OCI-LY1 (cell line): ENCODE measurements around the gene LHFPL5.

Experiments
- H2AFZ ChIP-seq: fragments of 200-600 bp; sonication (generic), shearing (Covaris generic); 2 replicates; pipeline ENCODE4 v1.6.0; 2014; ENCODE audit warnings: antibody characterized with exemption, mild to moderate bottlenecking, low read length
- H3F3A ChIP-seq: fragments of 200-600 bp; sonication (generic), shearing (Covaris generic); 2 replicates; pipeline ENCODE4 v1.6.0; 2014; ENCODE audit warnings: mild to moderate bottlenecking, antibody characterized with exemption, low read length, moderate library complexity; ENCODE audit not compliant: insufficient read depth
- H3K27ac ChIP-seq: fragments of 200-600 bp; sonication (generic); 2 replicates; pipeline ENCODE4 v1.5.1; 2014; ENCODE audit warnings: low read length, mixed run types, mild to moderate bottlenecking, low read depth; ENCODE audit not compliant: poor library complexity, severe bottlenecking
- H3K27me3 ChIP-seq: fragments of 200-600 bp; sonication (generic); 2 replicates; pipeline ENCODE4 v1.6.0; 2014; ENCODE audit warnings: antibody characterized with exemption, mild to moderate bottlenecking, low read length, moderate library complexity; ENCODE audit not compliant: insufficient read depth
- H3K36me3 ChIP-seq: fragments of 200-600 bp; sonication (generic); 2 replicates; pipeline ENCODE4 v1.6.1; 2014; ENCODE audit warnings: mild to moderate bottlenecking, antibody characterized with exemption, low read length, moderate library complexity, mixed read lengths; ENCODE audit not compliant: insufficient read depth
- H3K4me1 ChIP-seq: fragments of 200-600 bp; sonication (generic); 2 replicates; pipeline ENCODE4 v1.5.1; 2014; ENCODE audit warnings: mild to moderate bottlenecking, low read length, moderate library complexity; ENCODE audit not compliant: insufficient read depth, severe bottlenecking
- H3K4me2 ChIP-seq: fragments of 200-600 bp; sonication (generic), shearing (Covaris generic); 2 replicates; pipeline ENCODE4 v1.6.1; 2014; ENCODE audit warnings: low read length
- H3K4me3 ChIP-seq: fragments of 200-600 bp; sonication (generic); 2 replicates; pipeline ENCODE4 v1.5.1; 2014; ENCODE audit warnings: low read length, low read depth, mild to moderate bottlenecking, mixed read lengths; ENCODE audit not compliant: poor library complexity, severe bottlenecking
- H3K79me2 ChIP-seq: fragments of 200-600 bp; shearing (Covaris generic); 2 replicates; pipeline ENCODE4 v1.6.1; 2016; ENCODE audit warnings: mixed run types, low read length, mixed read lengths; ENCODE audit not compliant: insufficient read depth
- H3K9ac ChIP-seq: fragments of 200-600 bp; sonication (generic), shearing (Covaris generic); 2 replicates; pipeline ENCODE4 v1.6.1; 2014; ENCODE audit warnings: mild to moderate bottlenecking, low read length, mixed read lengths
- H3K9me2 ChIP-seq: fragments of 200-600 bp; sonication (generic), shearing (Covaris generic); 2 replicates; pipeline ENCODE4 v1.6.1; 2014; ENCODE audit warnings: low read depth, mild to moderate bottlenecking, low read length, mixed read lengths
- H3K9me3 ChIP-seq: fragments of 200-600 bp; shearing (Covaris generic); 2 replicates; pipeline ENCODE4 v1.6.1; 2014; ENCODE audit warnings: low read length, mixed read lengths
- H4K20me1 ChIP-seq: fragments of 200-600 bp; sonication (generic), shearing (Covaris generic); 2 replicates; pipeline ENCODE4 v1.6.0; 2016; ENCODE audit warnings: mild to moderate bottlenecking, low read length; ENCODE audit not compliant: insufficient read depth
- EZH2 ChIP-seq: fragments of 200-600 bp; sonication (generic), shearing (Covaris generic); IDR thresholded peaks from 2 replicates; pipeline ENCODE4 v1.8.0; 2017; ENCODE audit warnings: borderline replicate concordance, mixed run types, mild to moderate bottlenecking, antibody characterized with exemption, low read length, moderate library complexity, mixed read lengths
- TF ChIP-seq, protein P1 (sequence below): fragments of 200-600 bp; sonication (generic), shearing (Covaris generic); IDR thresholded peaks from 2 replicates; pipeline ENCODE4 v1.5.1; 2017; ENCODE audit warnings: mild to moderate bottlenecking, antibody characterized with exemption, low read length, moderate library complexity, mixed read lengths

Gene LHFPL5

DNA sequence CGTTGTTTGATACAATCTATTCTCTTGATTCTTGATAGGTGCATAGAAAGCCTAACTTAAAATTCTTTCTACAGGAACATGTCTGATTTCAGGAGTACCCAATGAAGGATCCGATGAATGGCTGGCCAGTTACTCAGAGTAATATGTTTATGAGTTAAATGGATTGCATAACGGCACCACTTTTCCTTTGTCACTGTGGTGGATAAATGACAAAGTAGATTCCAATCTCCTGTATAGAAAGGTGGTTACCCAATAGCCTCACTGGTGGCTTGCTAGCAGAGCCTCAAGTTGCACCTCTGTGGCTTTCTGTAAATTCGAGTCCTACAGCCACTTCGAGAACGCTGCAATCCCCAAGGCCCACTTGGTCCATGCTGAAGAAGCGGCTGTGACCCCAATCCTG lies 28.4 kb downstream of the LHFPL5 start:
- H3K4me1 ChIP-seq = no peaks in the 10 kb centered on the region
- H3K9me2 ChIP-seq = no peaks in the 10 kb centered on the region
- H4K20me1 ChIP-seq = no peaks in the 10 kb centered on the region
- peaks cover 60% of the 10 kb centered on the region for H3K36me3 ChIP-seq
- no peak overlapping the region for H3K27ac ChIP-seq
- no peak overlapping the region for H2AFZ ChIP-seq
- H3K4me3 ChIP-seq = no peak overlapping the region
- H3K79me2 ChIP-seq = no peaks in the 10 kb centered on the region
- H3K9me3 ChIP-seq = no peaks in the 10 kb centered on the region
- H3K27me3 ChIP-seq = no peaks in the 10 kb centered on the region
- H3K4me2 ChIP-seq = no peak overlapping the region
- no peak overlapping the region for H3K9ac ChIP-seq
- TF ChIP-seq EZH2 = no peak
- TF ChIP-seq, protein P1, sequence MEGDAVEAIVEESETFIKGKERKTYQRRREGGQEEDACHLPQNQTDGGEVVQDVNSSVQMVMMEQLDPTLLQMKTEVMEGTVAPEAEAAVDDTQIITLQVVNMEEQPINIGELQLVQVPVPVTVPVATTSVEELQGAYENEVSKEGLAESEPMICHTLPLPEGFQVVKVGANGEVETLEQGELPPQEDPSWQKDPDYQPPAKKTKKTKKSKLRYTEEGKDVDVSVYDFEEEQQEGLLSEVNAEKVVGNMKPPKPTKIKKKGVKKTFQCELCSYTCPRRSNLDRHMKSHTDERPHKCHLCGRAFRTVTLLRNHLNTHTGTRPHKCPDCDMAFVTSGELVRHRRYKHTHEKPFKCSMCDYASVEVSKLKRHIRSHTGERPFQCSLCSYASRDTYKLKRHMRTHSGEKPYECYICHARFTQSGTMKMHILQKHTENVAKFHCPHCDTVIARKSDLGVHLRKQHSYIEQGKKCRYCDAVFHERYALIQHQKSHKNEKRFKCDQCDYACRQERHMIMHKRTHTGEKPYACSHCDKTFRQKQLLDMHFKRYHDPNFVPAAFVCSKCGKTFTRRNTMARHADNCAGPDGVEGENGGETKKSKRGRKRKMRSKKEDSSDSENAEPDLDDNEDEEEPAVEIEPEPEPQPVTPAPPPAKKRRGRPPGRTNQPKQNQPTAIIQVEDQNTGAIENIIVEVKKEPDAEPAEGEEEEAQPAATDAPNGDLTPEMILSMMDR = no peak
- no peaks in the 10 kb centered on the region for H3F3A ChIP-seq

DNA sequence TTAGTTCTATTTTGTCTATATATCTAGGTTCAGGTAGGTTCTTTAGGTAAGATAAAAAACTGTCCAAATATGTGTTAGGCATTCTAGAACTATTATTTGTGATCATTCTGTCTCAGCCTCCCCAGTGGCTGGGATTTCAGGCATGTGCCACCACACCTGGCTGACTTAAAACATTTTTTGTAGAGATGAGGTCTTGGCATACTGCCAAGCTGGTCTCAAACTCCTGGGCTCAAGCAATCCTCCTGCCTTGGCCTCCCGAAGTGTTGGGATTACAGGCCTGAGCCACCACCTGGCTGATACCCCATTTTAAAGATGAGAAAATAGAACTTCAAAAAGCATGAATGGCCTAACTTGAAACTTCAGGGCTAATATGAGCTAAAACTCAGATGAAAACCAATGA lies 33.9 kb downstream of the LHFPL5 start:
- no peak overlapping the region for H3K4me2 ChIP-seq
- H3F3A ChIP-seq = no peaks in the 10 kb centered on the region
- H3K27ac ChIP-seq = no peak overlapping the region
- H3K9ac ChIP-seq = no peak overlapping the region
- H3K79me2 ChIP-seq = no peaks in the 10 kb centered on the region
- no peaks in the 10 kb centered on the region for H3K9me2 ChIP-seq
- no peak overlapping the region for H2AFZ ChIP-seq
- no peaks in the 10 kb centered on the region for H3K27me3 ChIP-seq
- peaks cover 89% of the 10 kb centered on the region for H3K36me3 ChIP-seq
- H4K20me1 ChIP-seq = no peaks in the 10 kb centered on the region
- TF ChIP-seq EZH2 = no peak
- TF ChIP-seq, protein P1 = no peak
- no peaks in the 10 kb centered on the region for H3K9me3 ChIP-seq
- H3K4me3 ChIP-seq = no peak overlapping the region
- no peaks in the 10 kb centered on the region for H3K4me1 ChIP-seq

DNA sequence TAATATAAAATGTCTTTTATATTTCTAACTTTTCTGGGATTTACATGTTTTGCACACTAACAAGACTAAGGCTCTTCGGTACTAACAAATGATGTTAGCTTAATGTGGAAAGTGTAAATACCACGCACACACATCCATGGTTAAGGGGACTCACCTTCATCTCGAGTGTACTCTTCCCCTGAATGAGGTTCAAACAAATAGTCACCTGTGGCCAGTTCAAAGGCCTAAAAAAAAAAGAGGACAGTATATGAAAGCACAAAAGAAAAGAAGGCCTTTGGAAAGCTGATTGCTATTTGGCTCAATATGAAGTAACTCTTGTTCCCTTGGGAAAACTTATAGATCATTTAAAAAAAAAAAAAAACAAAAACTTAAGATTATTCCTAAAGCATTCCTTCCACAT lies 37.2 kb downstream of the LHFPL5 start:
- peaks cover 90% of the 10 kb centered on the region for H3K36me3 ChIP-seq
- no peak overlapping the region for H3K4me2 ChIP-seq
- H3K9me3 ChIP-seq = no peaks in the 10 kb centered on the region
- H3K27ac ChIP-seq = no peak overlapping the region
- TF ChIP-seq, protein P1 = no peak
- no peak for TF ChIP-seq EZH2
- H3K79me2 ChIP-seq = no peaks in the 10 kb centered on the region
- H3K9me2 ChIP-seq = no peaks in the 10 kb centered on the region
- H3K27me3 ChIP-seq = no peaks in the 10 kb centered on the region
- no peaks in the 10 kb centered on the region for H3K4me1 ChIP-seq
- no peak overlapping the region for H3K4me3 ChIP-seq
- no peaks in the 10 kb centered on the region for H3F3A ChIP-seq
- H3K9ac ChIP-seq = no peak overlapping the region
- no peak overlapping the region for H2AFZ ChIP-seq
- no peaks in the 10 kb centered on the region for H4K20me1 ChIP-seq
